Stimulated activated CD8-positive, alpha-beta memory T cell treated with anti-CD3 and anti-CD28 coated beads, Interleukin-2, amount 100 ng/mL, for 48 hours (primary cell): Measurements from ENCODE around the gene TENM3.

Source experiments
- DNase-seq, 2 donors: peaks; one replicate each; pipeline ENCODE4 v3.0.0-alpha.2; 2020; ENCODE audit warnings: low read depth in 2 of 2

The TENM3 gene

GRCh38 chr4:182254026-182254780 is 11.0 kb downstream of the TENM3 start:
- no peak for DNase-seq

GRCh38 chr4:182255441-182256190 is 12.4 kb downstream of the TENM3 start:
- DNase-seq = no peak

GRCh38 chr4:182257016-182257415 is 13.8 kb downstream of the TENM3 start:
- DNase-seq = no peak

GRCh38 chr4:182257503-182257902 is 14.3 kb downstream of the TENM3 start:
- no peak for DNase-seq

- no peak for DNase-seq
Measured at GRCh38 chr4:182258441-182259000, 15.3 kb downstream of the TENM3 start.

- DNase-seq = no peak
Measured at GRCh38 chr4:182261651-182262223, 18.5 kb downstream of the TENM3 start.

GRCh38 chr4:182263562-182263961 is 20.4 kb downstream of the TENM3 start:
- DNase-seq = no peak

- no peak for DNase-seq
Measured at GRCh38 chr4:182264139-182264752, 21.0 kb downstream of the TENM3 start.

- no peak for DNase-seq
Measured at GRCh38 chr4:182265881-182266280, 22.7 kb downstream of the TENM3 start.

GRCh38 chr4:182267048-182267447 is 23.8 kb downstream of the TENM3 start:
- DNase-seq = no peak

GRCh38 chr4:182268966-182269365 is 25.8 kb downstream of the TENM3 start:
- no peak for DNase-seq

- no peak for DNase-seq
Measured at GRCh38 chr4:182271731-182272130, 28.5 kb downstream of the TENM3 start.

- DNase-seq = no peak
Measured at GRCh38 chr4:182272151-182272550, 28.9 kb downstream of the TENM3 start.

- no peak for DNase-seq
Measured at GRCh38 chr4:182273191-182273935, 30.2 kb downstream of the TENM3 start.

GRCh38 chr4:182276210-182277109 is 33.3 kb downstream of the TENM3 start:
- no peak for DNase-seq

GRCh38 chr4:182277377-182277776 is 34.2 kb downstream of the TENM3 start:
- no peak for DNase-seq

GRCh38 chr4:182278729-182279128 is 35.5 kb downstream of the TENM3 start:
- DNase-seq = no peak

- no peak for DNase-seq
Measured at GRCh38 chr4:182280436-182281111, 37.4 kb downstream of the TENM3 start.

GRCh38 chr4:182286035-182286434 is 42.8 kb downstream of the TENM3 start:
- no peak for DNase-seq

GRCh38 chr4:182286931-182287330 is 43.7 kb downstream of the TENM3 start:
- no peak for DNase-seq
